Mesodermal cell (in vitro differentiated cells): ENCODE measurements around the gene IDNK.

ENCODE experiments used
- H3K27ac ChIP-seq: 2 replicates; pipeline ENCODE4 v1.7.0; 2013; ENCODE audit warnings: mild to moderate bottlenecking, low read depth, low read length, moderate library complexity; ENCODE audit not compliant: severe bottlenecking
- H3K36me3 ChIP-seq: 2 replicates; pipeline ENCODE4 v1.7.1; 2013; ENCODE audit warnings: mild to moderate bottlenecking, low read length, moderate library complexity; ENCODE audit not compliant: control insufficient read depth, insufficient read depth
- H3K4me1 ChIP-seq: one replicate; pipeline ENCODE4 v1.7.1; 2013; ENCODE audit warnings: mild to moderate bottlenecking, low read length; ENCODE audit not compliant: insufficient read depth, control insufficient read depth, poor library complexity, severe bottlenecking
- H3K4me3 ChIP-seq: 2 replicates; pipeline ENCODE4 v1.7.0; 2013; ENCODE audit warnings: low read length, control low read depth, mild to moderate bottlenecking; ENCODE audit not compliant: insufficient read depth, poor library complexity, severe bottlenecking; ENCODE audit errors: extremely low read depth
- H3K9me3 ChIP-seq: 2 replicates; pipeline ENCODE4 v1.7.1; 2013; ENCODE audit warnings: mild to moderate bottlenecking, low read length, moderate library complexity; ENCODE audit not compliant: control insufficient read depth
- WGBS, 2 experiments: methylation state at CpG; one replicate each; pipeline ENCODE4 v1.1.5; 2013; ENCODE audit warnings: missing lambda C conversion rate in 2 of 2; ENCODE audit not compliant: insufficient coverage in 2 of 2; 5-methylcytosine and 5-hydroxymethylcytosine counted together

Gene IDNK

DNA sequence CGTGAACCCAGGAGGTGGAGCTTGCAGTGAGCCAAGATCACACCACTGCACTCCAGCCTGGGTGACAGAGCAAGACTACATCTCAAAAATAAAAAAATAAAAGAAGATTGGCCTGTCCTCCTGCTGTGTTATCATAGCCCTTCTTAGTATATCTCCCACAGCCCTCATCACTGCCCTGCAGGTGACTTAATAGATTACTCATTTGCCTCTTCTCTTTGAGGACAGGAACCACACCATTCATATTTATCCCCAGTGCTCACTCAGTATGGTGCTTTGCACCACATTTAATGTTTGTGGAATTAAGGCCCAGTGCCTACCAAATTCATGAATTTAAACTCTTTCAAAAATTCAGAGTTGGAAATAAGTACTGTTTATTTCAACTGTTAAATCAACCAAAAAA lies 10.3 kb downstream of the IDNK start:
- WGBS, 2 experiments: no CpG with 5 or more reads among the region's 1 CpG
- no peak overlapping the region for H3K4me3 ChIP-seq
- peaks cover 9% of the 10 kb centered on the region for H3K36me3 ChIP-seq
- no peaks in the 10 kb centered on the region for H3K4me1 ChIP-seq
- no peak overlapping the region for H3K27ac ChIP-seq
- H3K9me3 ChIP-seq: no peaks in the 10 kb centered on the region

DNA sequence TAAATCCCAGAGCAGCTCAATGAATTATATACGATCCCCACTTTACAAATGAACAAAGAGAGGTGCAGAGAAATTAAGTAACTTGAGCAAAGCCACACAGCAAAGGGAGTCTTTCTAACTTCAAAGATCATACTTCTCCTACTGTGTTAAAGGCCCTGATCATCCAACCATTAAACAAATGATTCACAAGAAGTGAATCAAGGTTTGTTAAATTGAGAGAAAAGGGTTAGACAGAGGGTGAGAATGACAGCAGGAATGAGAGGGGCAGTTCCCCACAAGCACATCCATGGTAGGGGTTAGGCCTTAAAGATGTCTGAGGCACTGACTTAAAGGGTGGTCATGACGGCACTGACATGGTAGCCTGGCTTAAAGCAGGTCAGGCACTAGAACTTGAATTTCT lies 10.7 kb downstream of the IDNK start:
- Histone ChIP-seq H3K27ac (no peak overlapping the region), H3K9me3 (no peaks in the 10 kb centered on the region), H3K4me3 (no peak overlapping the region), H3K36me3 (peaks cover 9% of the 10 kb centered on the region), H3K4me1 (no peaks in the 10 kb centered on the region)
- WGBS, 2 experiments: 86 to 100% methylated on average over 1 to 2 of the region's 2 CpGs

DNA sequence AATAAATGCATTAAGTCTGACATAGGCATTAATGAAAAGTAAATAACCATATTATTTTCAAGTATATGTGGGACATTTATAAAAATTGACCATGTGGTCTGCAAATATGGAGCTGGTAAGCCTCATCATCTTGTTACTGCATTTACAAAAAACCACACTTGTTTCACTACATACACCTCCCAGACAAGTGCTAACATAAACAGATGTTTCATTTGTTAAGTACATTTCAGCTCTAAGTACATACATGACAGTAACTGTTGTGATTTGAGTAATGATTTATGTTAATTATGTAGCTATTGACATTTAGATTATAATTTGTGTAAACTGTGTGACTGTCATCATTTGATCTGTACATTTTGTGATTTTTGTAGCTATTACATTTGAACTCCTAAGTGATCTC lies 13.9 kb downstream of the IDNK start:
- Histone ChIP-seq H3K9me3 (no peaks in the 10 kb centered on the region), H3K4me3 (no peak overlapping the region), H3K27ac (no peak overlapping the region), H3K4me1 (no peaks in the 10 kb centered on the region), H3K36me3 (peaks cover 6% of the 10 kb centered on the region)

DNA sequence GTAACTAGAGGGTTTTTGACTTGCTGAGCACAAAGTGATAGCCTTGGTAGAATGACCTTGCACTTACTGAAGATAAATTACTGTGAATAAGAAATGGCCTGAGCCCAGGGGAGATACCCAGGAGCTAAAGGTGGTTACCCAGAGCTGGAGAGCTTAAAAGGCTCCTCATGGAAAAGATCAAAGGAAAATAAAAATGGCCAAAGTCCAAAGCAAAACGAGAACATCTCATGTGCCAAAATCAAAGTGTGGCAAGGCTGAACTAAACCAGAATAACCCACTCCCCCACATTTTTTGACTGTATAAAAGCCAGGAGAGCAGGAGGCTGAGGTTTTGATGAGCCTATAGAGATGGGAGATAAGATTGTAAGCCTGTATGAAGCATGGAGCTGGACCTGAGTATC lies 14.4 kb downstream of the IDNK start:
- WGBS, 2 experiments: no CpG with 5 or more reads among the region's 1 CpG
- no peaks in the 10 kb centered on the region for H3K9me3 ChIP-seq
- no peaks in the 10 kb centered on the region for H3K4me1 ChIP-seq
- no peak overlapping the region for H3K4me3 ChIP-seq
- H3K36me3 ChIP-seq: peaks cover 6% of the 10 kb centered on the region
- H3K27ac ChIP-seq: no peak overlapping the region

DNA sequence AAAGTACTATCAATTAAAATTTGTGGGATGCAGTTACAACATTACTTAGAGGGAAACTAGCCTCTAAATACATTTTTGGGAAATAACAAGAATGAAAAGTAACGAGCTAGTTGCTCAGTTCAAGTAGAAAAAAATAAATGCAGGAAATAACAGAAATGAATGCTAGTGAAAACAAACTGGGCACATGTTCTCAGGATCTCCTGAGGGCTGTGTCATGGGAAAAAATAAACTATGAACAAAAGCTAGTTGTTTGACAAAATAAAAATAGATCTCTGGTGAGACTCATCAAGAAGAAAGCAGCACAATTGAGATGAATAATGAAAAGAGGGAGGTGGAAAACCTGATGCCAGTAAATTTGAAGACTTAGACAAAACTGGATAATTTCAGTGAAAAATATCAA lies 16.3 kb downstream of the IDNK start:
- H3K27ac ChIP-seq: no peak overlapping the region
- no peaks in the 10 kb centered on the region for H3K9me3 ChIP-seq
- 86 to 100% methylated on average over 1 of the region's 1 CpG for WGBS, 2 experiments
- H3K36me3 ChIP-seq: peaks cover 8% of the 10 kb centered on the region
- no peaks in the 10 kb centered on the region for H3K4me1 ChIP-seq
- H3K4me3 ChIP-seq: no peak overlapping the region

DNA sequence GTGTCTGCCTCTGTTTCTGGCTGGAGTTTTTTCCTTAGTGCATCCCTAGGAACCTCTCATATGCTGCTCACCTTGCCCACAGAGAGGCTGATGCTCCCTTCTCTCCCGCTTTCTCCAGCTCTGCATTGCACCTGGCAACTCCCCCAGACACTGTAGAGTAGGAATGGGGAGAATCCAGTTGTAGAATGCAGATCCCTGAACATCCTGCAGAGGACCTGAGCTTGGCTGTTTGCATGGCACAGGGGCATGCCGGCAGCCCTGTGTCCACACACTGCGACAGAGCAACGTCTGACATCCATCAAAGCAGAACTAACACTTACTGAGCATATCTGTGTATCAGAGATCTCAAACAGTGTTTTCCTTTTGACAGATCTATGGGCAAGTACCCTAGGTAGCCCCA lies 19.9 kb downstream of the IDNK start:
- no peak overlapping the region for H3K27ac ChIP-seq
- WGBS, 2 experiments: 89 to 100% methylated on average over 3 of the region's 4 CpGs
- no peak overlapping the region for H3K4me3 ChIP-seq
- no peaks in the 10 kb centered on the region for H3K9me3 ChIP-seq
- no peaks in the 10 kb centered on the region for H3K4me1 ChIP-seq
- peaks cover 29% of the 10 kb centered on the region for H3K36me3 ChIP-seq

DNA sequence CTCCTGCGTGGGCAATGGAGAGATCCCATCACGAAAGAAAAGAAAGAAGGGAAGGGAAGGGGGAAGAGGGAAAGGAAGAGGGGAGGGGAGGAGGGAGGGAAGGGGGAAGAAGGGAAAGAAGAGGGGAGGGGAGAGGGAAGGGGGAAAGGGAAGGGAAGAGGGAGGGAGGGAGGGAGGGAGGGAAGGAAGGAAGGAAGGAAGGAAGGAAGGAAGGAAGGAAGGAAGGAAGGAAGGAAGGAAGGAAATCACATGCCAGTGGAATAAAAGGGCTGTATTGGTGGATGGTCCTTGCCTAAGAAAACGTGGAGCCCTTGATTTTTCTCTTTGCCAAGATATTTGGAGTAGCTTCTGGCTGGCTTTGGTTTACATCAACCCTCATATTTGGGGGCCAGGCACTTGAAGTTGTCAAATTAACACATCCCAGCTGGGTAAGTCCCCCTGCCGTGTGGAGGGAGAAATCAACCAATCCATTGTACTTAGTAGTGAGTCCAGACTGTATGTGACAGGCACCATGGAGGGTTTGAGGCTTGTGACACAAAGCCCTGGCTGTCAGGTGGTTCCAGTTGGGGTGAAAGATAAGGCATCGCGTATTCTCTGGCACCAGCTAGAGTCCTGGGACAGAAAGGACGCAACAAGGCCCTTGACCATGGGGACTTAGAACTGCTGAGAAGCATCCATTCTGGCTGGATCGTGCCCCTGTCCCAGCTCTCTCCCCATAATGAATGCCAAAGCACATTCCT lies 23.7 kb downstream of the IDNK start:
- WGBS, 2 experiments: 94 to 98% methylated on average over 5 to 7 of the region's 8 CpGs
- Histone ChIP-seq H3K27ac (no peak overlapping the region), H3K36me3 (peaks cover 48% of the 10 kb centered on the region), H3K4me1 (no peaks in the 10 kb centered on the region), H3K9me3 (no peaks in the 10 kb centered on the region), H3K4me3 (no peak overlapping the region)

DNA sequence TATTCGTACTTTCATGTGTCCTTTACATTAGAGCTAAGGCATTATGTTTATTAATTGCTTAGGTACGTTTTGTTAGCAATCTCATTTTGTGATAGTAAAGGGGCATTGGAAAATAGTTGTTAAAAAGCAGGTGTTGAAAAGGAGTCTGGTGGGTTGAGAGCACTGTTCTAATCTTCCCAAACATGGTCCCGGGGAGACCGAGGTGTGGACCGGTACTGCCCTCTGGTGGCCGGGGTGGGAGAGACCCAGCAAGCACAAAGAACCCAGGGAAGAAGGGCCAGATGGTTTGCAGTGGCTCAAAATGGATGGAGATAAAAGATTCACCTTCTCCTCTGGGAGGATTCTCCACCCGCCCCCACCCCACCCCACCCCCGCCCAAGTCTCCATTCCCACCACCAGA lies 26.1 kb downstream of the IDNK start:
- H3K4me3 ChIP-seq: no peak overlapping the region
- H3K4me1 ChIP-seq: no peaks in the 10 kb centered on the region
- 54 to 56% methylated on average over 5 of the region's 8 CpGs for WGBS, 2 experiments
- H3K36me3 ChIP-seq: peaks cover 63% of the 10 kb centered on the region
- no peak overlapping the region for H3K27ac ChIP-seq
- no peaks in the 10 kb centered on the region for H3K9me3 ChIP-seq

DNA sequence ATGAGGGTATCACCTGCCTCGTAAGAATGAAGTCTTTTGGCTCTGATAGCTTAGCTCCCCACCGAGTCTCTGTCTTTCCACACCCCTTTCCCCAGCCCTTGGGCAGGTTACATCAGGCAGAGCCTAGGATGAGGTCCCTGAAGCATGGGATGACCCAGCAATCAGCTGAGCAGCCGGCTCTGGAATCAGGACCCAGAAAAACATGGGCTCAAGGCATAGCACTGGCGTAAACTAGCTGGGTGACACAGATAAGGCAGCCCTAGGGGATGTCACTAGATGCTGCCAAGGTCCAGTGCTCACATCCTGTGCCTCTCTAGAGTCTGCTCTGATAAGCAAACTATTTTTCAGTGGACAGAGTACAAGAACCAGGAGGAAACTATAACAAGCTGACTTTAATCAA lies 26.6 kb downstream of the IDNK start:
- no peaks in the 10 kb centered on the region for H3K9me3 ChIP-seq
- H3K36me3 ChIP-seq: peaks cover 66% of the 10 kb centered on the region
- WGBS, 2 experiments: 73 to 93% methylated on average over 4 of the region's 4 CpGs
- no peaks in the 10 kb centered on the region for H3K4me1 ChIP-seq
- no peak overlapping the region for H3K4me3 ChIP-seq
- no peak overlapping the region for H3K27ac ChIP-seq

DNA sequence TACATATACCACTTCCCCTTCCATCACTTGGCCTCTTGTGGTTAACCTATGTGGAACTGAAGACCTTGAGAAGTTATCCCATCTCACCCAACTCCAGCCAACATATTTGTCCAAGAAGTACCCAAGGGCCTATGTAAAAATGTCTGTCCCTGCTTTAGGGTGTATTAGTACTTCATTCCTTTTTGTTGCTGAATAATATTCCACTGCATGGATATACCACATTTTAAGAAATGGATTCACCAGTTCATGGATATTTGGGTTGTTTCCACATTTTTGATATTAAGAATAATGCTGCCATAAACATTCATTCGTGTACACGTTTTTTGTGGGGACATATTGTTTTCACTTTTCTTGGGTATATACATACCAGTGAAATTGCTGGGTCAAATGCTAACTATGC lies 28.6 kb downstream of the IDNK start:
- Histone ChIP-seq H3K36me3 (peaks cover 78% of the 10 kb centered on the region), H3K9me3 (no peaks in the 10 kb centered on the region), H3K4me1 (no peaks in the 10 kb centered on the region), H3K4me3 (no peak overlapping the region), H3K27ac (no peak overlapping the region)
- WGBS, 2 experiments: 90% methylated on average over 2 of the region's 2 CpGs; no CpG with 5 or more reads in 1 of the 2 experiments

DNA sequence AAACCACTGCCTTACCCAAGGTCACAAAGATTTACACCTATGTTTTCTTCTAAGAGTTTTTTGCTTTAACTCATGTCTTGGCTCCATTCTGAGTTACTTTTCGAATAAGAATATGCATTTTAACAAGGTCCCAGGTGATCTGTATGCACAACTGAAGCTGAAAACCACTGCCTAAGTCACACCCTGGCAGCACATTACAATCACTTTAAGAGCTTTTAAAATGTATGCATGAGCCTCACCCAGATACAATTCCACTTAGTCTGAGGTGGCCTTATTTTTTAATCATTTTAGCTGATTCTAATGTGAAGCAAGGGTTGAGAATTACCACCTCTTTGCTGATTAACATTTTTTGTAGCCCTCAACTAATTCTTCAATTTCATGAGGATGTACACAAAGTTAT lies 29.5 kb downstream of the IDNK start:
- Histone ChIP-seq H3K36me3 (peaks cover 78% of the 10 kb centered on the region), H3K4me3 (no peak overlapping the region), H3K4me1 (no peaks in the 10 kb centered on the region), H3K27ac (no peak overlapping the region), H3K9me3 (no peaks in the 10 kb centered on the region)
- WGBS, 2 experiments: 90 to 100% methylated on average over 1 of the region's 1 CpG
